ENCODE data around the gene RAPGEF1. TPM values are rescaled to one million over a fixed set of nuclear protein-coding genes. Genes with fewer than 3 reads are reported as not detected.

The RAPGEF1 gene
- total RNA-seq, 2 experiments from 2014 or later, result 129 to 131 TPM

DNA sequence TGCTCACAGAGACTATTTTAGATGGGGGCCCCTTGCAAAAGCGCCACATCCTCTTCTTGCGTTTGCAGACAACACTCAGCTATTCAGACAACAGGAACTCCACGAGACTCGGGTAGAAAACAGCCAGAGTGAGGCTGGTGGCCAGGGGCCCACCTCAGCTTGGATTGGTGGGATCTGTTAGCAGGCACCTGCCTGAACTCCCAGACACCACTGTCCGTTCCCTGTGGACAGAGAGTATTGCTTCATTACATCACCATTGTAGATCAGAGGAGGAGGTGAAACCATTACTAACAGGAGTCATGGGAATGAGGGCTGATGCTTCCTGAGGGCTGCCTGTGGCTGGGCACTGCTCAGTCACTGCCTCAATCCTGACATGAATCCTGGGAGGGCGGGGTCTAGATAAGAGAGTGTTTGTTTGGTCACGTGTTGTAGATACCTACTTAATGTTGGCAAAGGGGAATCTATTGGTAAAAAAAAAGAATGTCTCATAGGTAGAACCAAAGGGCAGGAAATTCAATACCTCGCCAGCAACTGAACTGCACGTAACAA is 4.4 kb upstream of the RAPGEF1 start:
- POLR2A ChIA-PET, result interaction anchor here (0.7 to 1.9 kb wide), 8 partner anchors 10 to 619 kb away, joined by 3 to 9 read pairs (median 3); no protein-coding TSS in a partner anchor
- ATAC-seq (ENCODE audit: low read depth) (peak; percentile 39), DNase-seq (no peak)
- H3K4me3 Mint-ChIP-seq, result peak overlapping the region; percentile 70
- H3K4me1 Mint-ChIP-seq, result peaks cover 32% of the 10 kb centered on the region
- H3K27me3 Mint-ChIP-seq, result peaks cover 2% of the 10 kb centered on the region
- no peaks in the 10 kb centered on the region for H3K36me3 Mint-ChIP-seq
- peak overlapping the region; percentile 90 for H3K27ac Mint-ChIP-seq
- H3K9me3 Mint-ChIP-seq, result no peaks in the 10 kb centered on the region

DNA sequence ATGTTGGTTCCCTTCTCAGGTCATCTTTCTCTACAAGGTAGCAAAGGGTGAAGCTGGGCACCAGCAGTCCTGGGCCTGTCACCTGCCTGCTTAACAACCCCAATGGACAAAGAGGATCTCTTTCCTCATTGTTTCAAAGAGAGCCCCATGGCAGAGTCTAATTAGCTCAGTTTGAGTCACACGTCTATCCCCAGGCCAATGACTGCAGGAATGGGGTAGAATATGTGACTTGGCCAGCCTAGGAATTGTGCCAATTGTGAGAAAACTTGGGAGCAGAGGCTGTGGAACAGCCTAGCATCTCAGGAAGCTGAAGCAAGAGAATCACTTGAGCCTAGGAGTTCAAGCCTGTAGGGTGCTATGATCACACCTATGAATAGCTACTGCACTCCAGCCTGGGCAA is 3.6 kb upstream of the RAPGEF1 start:
- peaks cover 2% of the 10 kb centered on the region for H3K27me3 Mint-ChIP-seq
- H3K9me3 Mint-ChIP-seq, result no peaks in the 10 kb centered on the region
- POLR2A ChIA-PET, result interaction anchor here (0.8 to 1.9 kb wide), 7 partner anchors 9 to 392 kb away, joined by 3 to 9 read pairs (median 3); partner anchors contain the start of gene POMT1
- peaks cover 36% of the 10 kb centered on the region for H3K4me1 Mint-ChIP-seq
- ATAC-seq (ENCODE audit: low read depth), result no peak
- H3K36me3 Mint-ChIP-seq, result no peaks in the 10 kb centered on the region
- peak overlapping the region; percentile 70 for H3K4me3 Mint-ChIP-seq
- DNase-seq, result no peak
- H3K27ac Mint-ChIP-seq, result peak overlapping the region; percentile 90

DNA sequence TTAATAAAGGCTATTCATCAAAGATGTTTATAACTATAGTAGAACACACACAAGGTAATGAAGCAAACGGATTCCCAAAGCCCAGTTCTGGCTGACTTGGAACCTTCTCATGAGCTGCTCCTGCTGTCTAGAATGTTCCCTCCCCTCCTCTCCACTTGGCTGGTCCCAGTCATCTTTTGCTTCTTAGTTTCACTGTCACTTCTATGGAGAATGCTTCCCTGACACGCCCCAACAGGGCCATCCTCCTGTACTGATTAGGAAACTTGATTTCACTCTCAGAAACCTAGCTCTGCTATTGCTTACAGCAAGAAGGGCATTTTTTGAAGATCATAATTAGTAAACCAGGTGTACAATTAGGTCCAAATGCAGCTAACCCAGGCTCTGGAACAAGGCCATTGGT is 3.2 kb upstream of the RAPGEF1 start:
- Mint-ChIP-seq H3K4me3 (no peak overlapping the region), H3K27me3 (peaks cover 2% of the 10 kb centered on the region)
- POLR2A ChIA-PET, result interaction anchor here (0.8 to 1.9 kb wide), 4 partner anchors 12 to 240 kb away, joined by 3 to 9 read pairs (median 5); partner anchors contain the start of gene POMT1

DNA sequence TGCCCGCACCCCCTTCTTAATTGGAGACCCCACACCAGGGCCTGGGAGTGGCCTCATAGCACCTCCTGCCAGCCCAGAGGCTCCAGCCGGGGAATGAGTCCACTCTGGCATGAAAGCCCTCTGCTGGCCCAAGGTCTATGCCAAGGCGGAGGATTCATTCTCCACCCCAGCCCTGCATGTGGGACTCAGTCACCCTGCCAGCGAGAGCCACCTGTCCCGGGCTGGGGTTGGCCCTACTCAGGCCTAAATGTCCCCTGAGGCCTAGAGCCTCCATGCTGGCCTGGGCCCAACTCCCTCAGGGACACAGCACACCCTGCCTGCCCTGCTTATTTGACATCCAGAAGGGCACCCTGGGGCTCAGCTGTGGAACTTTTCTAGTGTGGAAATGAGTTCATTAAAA is 1.0 kb upstream of the RAPGEF1 start:
- Mint-ChIP-seq H3K27me3 (no peaks in the 10 kb centered on the region), H3K9me3 (no peaks in the 10 kb centered on the region), H3K4me3 (peak overlapping the region; percentile 61), H3K4me1 (peaks cover 51% of the 10 kb centered on the region), H3K27ac (peak overlapping the region; percentile 83), H3K36me3 (peaks cover 4% of the 10 kb centered on the region)
- no peak for ATAC-seq (ENCODE audit: low read depth)
- no peak for DNase-seq
- POLR2A ChIA-PET, result interaction anchor here (0.6 to 2.9 kb wide), 4 partner anchors 9 to 155 kb away, joined by 3 to 11 read pairs (median 3); no protein-coding TSS in a partner anchor

More for the DNA sequence above, 3.2 kb upstream of the RAPGEF1 start:
- no peaks in the 10 kb centered on the region for H3K36me3 Mint-ChIP-seq
- ATAC-seq (ENCODE audit: low read depth) (no peak), DNase-seq (no peak)
- no peaks in the 10 kb centered on the region for H3K9me3 Mint-ChIP-seq
- H3K4me1 Mint-ChIP-seq, result peaks cover 35% of the 10 kb centered on the region
- H3K27ac Mint-ChIP-seq, result no peak overlapping the region

DNA sequence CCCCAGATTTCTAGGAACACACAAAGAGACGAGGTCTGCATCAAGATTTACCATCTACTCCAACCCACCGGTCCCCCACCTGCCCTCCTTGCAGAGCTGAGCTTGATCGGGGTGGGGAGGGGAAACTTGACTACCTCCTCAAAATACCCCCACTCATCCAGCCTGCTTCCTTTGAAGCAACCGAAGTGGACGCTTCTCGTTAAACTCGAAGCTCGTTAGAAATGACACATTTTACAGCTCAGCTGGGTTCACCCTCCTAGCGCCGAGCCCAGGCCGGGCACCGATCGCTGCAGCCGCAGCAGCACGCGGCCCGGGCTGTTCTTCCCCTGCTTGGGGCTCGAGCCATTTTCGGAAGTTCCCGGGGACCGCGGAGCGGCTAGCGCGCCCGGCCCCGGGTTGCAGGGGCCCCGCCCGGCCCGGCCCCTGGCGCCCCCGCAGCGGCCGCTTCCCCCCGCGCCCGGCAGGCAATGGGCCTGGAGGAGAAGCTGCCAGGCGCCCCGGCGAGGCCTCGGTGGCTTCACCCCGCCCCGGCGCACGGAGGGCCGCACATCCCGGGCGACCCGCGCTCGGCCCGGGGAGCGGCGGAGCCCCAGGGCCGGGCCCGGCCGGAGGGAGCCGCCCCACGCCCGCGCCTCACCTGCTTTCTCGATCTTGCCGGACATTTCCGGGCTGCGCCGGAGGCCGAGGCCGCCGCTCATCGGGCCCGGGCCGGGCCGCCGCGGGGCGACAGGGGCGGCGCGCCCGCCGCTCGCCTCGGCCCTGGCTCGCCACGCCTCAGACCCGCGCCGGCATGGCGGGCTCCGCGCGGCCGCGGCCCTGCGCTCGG is 530 bp downstream of the RAPGEF1 start:
- H3K4me1 Mint-ChIP-seq, result peaks cover 56% of the 10 kb centered on the region
- DNase-seq (peak; percentile 76), ATAC-seq (ENCODE audit: low read depth) (peak; percentile 32)
- peak overlapping the region; percentile 94 for H3K4me3 Mint-ChIP-seq
- H3K27ac Mint-ChIP-seq, result peak overlapping the region; percentile 79
- no peaks in the 10 kb centered on the region for H3K9me3 Mint-ChIP-seq
- peaks cover 6% of the 10 kb centered on the region for H3K36me3 Mint-ChIP-seq
- POLR2A ChIA-PET, result interaction anchor here (1.0 to 4.0 kb wide), 8 partner anchors 9 to 366 kb away, joined by 3 to 19 read pairs (median 4); no protein-coding TSS in a partner anchor
- no peaks in the 10 kb centered on the region for H3K27me3 Mint-ChIP-seq

DNA sequence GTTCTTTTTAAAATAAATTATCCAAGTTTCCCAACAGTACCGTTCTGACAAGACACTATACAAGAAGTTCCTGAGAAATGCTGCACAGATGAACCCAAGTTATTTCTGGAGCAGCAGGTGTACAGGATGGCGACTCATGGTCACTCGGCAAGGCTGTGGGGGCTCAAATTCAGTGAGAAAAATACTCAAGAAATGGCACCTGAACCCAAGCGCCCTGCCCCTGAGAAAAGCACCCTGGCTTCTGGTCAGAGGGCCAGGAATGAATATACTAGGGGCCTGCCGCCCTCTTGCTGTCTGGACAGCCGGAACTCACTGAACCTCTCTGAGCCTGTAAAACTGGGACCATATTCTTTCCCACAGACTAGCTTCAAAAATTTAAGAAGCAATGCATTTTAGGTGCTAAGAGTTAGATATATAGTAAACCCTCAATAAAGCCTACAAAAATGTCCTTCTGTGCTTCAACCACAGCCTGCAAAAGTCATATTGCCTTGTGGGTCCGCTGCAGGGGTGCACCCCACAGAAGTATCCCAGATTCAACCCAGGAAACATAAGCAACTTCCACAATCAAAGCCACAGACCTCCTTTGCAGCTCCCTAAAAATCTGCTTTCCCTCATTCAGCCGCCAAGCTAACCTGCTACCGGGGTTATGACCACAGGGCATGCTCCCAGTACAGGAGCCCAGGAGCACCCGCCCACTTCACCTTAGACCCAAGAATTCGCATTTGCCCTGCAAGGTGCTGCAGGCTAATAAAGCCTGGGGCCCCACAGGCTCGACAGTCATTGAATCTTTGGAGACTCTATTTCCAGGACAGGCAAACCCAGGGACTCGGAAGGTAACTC is 1.4 kb downstream of the RAPGEF1 start:
- POLR2A ChIA-PET, result interaction anchor here (0.8 to 4.0 kb wide), 8 partner anchors 8 to 366 kb away, joined by 3 to 19 read pairs (median 4); no protein-coding TSS in a partner anchor
- H3K27me3 Mint-ChIP-seq, result no peaks in the 10 kb centered on the region
- H3K4me1 Mint-ChIP-seq, result peaks cover 56% of the 10 kb centered on the region
- peak overlapping the region; percentile 94 for H3K4me3 Mint-ChIP-seq
- H3K9me3 Mint-ChIP-seq, result no peaks in the 10 kb centered on the region
- DNase-seq, result no peak
- no peak for ATAC-seq (ENCODE audit: low read depth)
- H3K27ac Mint-ChIP-seq, result peak overlapping the region; percentile 79
- H3K36me3 Mint-ChIP-seq, result peaks cover 6% of the 10 kb centered on the region

DNA sequence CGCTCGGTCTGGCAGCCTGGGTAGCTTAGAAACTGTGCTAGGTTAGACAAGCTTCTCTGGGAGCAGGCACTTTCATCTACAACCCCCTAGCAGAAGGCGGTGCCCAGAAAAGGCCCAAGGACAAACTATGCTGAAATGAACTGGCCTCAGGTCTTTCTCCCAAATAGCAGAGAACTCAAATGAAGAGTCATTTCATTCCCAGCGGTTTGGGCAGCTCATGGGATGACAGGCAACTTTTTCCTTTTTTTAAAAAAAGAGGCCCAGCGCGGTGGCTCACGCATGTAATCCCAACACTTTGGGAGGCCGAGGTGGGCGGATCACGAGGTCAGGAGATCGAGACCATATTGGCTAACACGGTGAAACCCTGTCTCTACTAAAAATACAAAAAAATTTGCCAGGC is 2.5 kb downstream of the RAPGEF1 start:
- Mint-ChIP-seq H3K36me3 (peaks cover 6% of the 10 kb centered on the region), H3K27ac (peak overlapping the region; percentile 71), H3K9me3 (no peaks in the 10 kb centered on the region), H3K4me1 (peaks cover 58% of the 10 kb centered on the region), H3K4me3 (peak overlapping the region; percentile 70), H3K27me3 (no peaks in the 10 kb centered on the region)
- POLR2A ChIA-PET, result interaction anchor here (0.8 to 4.0 kb wide), 2 partner anchors 9 to 146 kb away, joined by 6 to 19 read pairs; no protein-coding TSS in a partner anchor
- DNase-seq (no peak), ATAC-seq (ENCODE audit: low read depth) (no peak)

DNA sequence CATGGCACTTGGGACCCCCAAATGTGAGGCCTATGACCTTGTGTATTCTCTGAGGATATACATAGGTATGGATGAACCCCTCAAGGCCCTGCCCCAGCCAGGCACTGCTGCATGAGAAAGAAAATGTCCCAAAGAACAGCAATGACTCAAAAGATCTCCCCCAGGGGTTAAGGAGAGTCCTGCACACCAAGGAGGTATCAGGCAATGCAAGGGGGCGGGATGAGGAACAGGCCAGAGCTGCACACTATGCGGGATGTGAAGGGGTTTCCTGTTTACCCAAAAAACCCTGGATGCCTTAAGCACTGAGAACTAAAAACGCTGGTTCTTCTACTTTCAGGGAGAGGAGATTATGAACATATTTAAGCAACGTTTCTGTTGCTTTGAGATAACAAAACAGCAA is 3.4 kb downstream of the RAPGEF1 start:
- Mint-ChIP-seq H3K27me3 (no peaks in the 10 kb centered on the region), H3K27ac (peak overlapping the region; percentile 71), H3K4me3 (peak overlapping the region; percentile 70), H3K9me3 (no peaks in the 10 kb centered on the region), H3K36me3 (peaks cover 6% of the 10 kb centered on the region), H3K4me1 (peaks cover 67% of the 10 kb centered on the region)
- POLR2A ChIA-PET, result interaction anchor here (0.8 to 4.0 kb wide), 4 partner anchors 8 to 157 kb away, joined by 3 to 19 read pairs (median 4); no protein-coding TSS in a partner anchor
- DNase-seq, result no peak
- no peak for ATAC-seq (ENCODE audit: low read depth)

DNA sequence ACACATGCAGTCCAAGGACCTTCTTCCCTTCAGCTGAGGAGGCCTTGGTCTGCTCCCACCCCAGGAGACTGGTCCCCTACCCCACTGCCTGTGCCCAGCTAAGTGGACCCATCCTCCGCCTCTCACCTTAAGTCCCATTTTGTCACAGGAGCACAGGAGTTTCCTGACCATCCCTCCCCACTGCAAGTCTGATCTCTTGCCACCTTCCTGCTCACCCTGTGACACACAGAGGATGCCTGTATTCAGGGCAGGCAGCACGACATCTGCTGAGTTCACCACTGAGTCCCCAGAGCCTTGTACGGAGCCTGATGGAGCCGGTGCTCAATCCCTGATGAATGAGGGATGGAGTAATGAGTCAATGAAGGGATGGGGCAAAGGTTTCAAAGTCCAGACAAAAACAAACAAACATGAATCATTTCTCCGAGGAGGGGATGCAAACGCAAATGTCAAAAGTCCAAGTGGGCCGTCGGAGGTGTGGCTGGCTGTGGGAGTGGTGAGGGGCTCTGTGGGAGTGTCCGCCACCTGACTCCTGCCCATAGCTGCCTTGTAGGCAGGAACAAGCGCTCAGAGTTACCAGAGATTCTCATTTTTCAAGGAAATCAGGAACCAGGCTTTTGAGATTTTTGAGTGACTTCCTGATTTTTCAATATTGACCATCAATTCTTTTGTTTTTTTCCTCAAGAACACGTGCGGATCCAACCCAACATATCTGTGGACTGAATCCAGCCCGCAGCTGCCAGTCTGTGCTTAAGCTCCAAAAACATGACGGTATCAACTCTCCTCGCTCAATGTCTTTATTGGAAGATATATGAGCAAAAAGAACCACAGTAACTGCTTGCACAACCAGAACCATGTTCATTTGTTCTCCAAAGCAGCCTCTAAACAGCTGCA is 4.4 kb downstream of the RAPGEF1 start:
- POLR2A ChIA-PET, result interaction anchor here (0.8 to 1.4 kb wide), 4 partner anchors 58 to 156 kb away, joined by 3 to 4 read pairs (median 4); no protein-coding TSS in a partner anchor

DNA sequence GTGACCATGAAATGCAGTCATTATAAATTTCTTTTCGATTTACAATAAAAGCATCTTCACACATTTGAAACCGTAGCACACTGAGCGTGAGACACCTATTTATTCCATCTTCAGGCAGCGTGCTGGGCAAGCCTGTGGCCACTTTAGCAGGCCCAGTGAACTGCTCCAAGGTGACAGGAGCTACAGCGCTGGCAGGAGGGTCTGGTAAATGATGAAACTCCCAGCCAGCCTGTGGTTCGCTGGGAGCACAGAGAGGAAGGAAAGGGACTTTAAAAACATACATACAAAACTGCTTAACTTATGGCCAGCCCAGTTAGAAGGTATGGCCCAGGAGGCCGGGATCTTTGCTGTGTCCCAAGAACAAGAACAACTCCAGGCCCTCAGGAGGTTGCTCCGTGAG is 5.1 kb downstream of the RAPGEF1 start:
- Mint-ChIP-seq H3K9me3 (no peaks in the 10 kb centered on the region), H3K4me3 (peak overlapping the region; percentile 88), H3K36me3 (peaks cover 6% of the 10 kb centered on the region), H3K27ac (peak overlapping the region; percentile 98), H3K4me1 (peaks cover 75% of the 10 kb centered on the region), H3K27me3 (no peaks in the 10 kb centered on the region)
- ATAC-seq (ENCODE audit: low read depth) (no peak), DNase-seq (no peak)
- POLR2A ChIA-PET, result interaction anchor here (1.4 kb wide), 1 partner anchor 98 kb away, joined by 3 read pairs; no protein-coding TSS in a partner anchor

More for the DNA sequence above, 4.4 kb downstream of the RAPGEF1 start:
- Mint-ChIP-seq H3K27me3 (no peaks in the 10 kb centered on the region), H3K4me1 (peaks cover 74% of the 10 kb centered on the region), H3K36me3 (peaks cover 6% of the 10 kb centered on the region), H3K9me3 (no peaks in the 10 kb centered on the region), H3K4me3 (peak overlapping the region; percentile 88), H3K27ac (peak overlapping the region; percentile 98)
- DNase-seq (no peak), ATAC-seq (ENCODE audit: low read depth) (no peak)

DNA sequence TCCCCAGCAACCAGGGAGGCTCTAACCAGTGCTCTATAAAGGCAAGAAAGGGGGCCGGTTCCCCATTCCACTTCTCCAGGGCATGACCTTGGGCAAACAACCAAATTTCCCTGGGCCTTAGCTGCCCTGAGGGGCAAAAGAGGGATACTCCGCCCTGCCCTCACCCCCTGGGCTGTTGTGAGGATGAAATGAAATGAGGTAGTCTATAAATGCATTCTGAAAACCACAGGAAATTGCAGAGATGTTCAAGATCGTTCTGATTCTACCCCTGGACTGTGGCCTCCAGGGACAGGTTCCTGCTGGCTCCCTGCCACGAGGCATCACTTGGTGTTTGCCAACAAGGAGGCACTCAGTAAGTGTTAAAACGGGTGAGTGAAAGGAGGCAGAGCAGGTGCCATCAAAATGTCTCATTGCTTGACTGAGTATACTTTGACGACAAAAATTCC is 5.7 kb downstream of the RAPGEF1 start:
- H3K9me3 Mint-ChIP-seq, result no peaks in the 10 kb centered on the region
- ATAC-seq (ENCODE audit: low read depth) (peak; percentile 8), DNase-seq (no peak)
- H3K4me3 Mint-ChIP-seq, result peak overlapping the region; percentile 88
- H3K36me3 Mint-ChIP-seq, result peaks cover 6% of the 10 kb centered on the region
- peaks cover 80% of the 10 kb centered on the region for H3K4me1 Mint-ChIP-seq
- POLR2A ChIA-PET, result interaction anchor here (0.8 to 4.0 kb wide), 6 partner anchors 9 to 507 kb away, joined by 3 to 42 read pairs (median 6); no protein-coding TSS in a partner anchor
- no peaks in the 10 kb centered on the region for H3K27me3 Mint-ChIP-seq
- peak overlapping the region; percentile 98 for H3K27ac Mint-ChIP-seq

Data from activated naive CD8-positive, alpha-beta T cell treated with anti-CD3 and anti-CD28 coated beads, Interleukin-2, amount 10 ng/mL, durations not matched to agents 7 days and 5 days (primary cell).